Right lobe of liver (tissue), 6 donors: ENCODE results near the gene ATF3. TPM values are rescaled to one million over a fixed set of nuclear protein-coding genes. Genes with fewer than 3 reads are reported as not detected.
"Not testable (repeated sequence)": the region's sequence is repeated elsewhere in the genome, so short reads cannot be mapped to it uniquely, and the experiment has no call there.

ENCODE experiments used
- ATAC-seq, 4 donors: fragments of 200-7000 bp; cut with Tn5 transposase; one replicate each; pipeline ENCODE4 v1.9.1; 2020; ENCODE audit warnings: mild to moderate bottlenecking in 4 of 4, moderate library complexity in 4 of 4
- DNase-seq, 3 donors: peaks; one replicate each; pipeline ENCODE4 v3.0.0-alpha.2; 2020
- H3K27ac ChIP-seq, 3 donors: fragments of 200-600 bp; one replicate each; pipeline ENCODE4 v1.8.0; 2022
- H3K27me3 ChIP-seq, 2 donors: fragments of 200-600 bp; one replicate each; pipeline ENCODE4 v1.8.0; 2022
- H3K36me3 ChIP-seq, 4 donors: fragments of 200-600 bp; sonication (generic) in 1 of 4; one replicate each; pipeline versions ENCODE4 v1.5.1 to v1.8.0; 2017 to 2022; ENCODE audit warnings: control low read depth in 1 of 4
- H3K4me1 ChIP-seq, 4 donors: fragments of 200-600 bp; sonication (generic) in 1 of 4; one replicate each; pipeline versions ENCODE4 v1.5.1 to v1.8.0; 2017 to 2022; ENCODE audit warnings: control low read depth in 1 of 4
- H3K4me3 ChIP-seq, 3 donors: fragments of 200-600 bp; one replicate each; pipeline ENCODE4 v1.8.0; 2022
- H3K9me3 ChIP-seq, 4 donors: fragments of 200-600 bp; sonication (generic) in 1 of 4; one replicate each; pipeline versions ENCODE4 v1.5.1 to v1.8.0; 2017 to 2022; ENCODE audit warnings: control low read depth in 1 of 4
- POLR2A ChIP-seq: fragments of 450-650 bp; IDR thresholded peaks from one replicate; pipeline ENCODE4 v1.6.1; 2017; ENCODE audit warnings: antibody characterized with exemption, mild to moderate bottlenecking
- WGBS: methylation state at CpG from one replicate; pipeline ENCODE4 v1.1.6; 2018; ENCODE audit warnings: low coverage, low lambda C conversion rate; ENCODE audit not compliant: insufficient coverage; ENCODE audit errors: missing lambda C conversion rate; 5-methylcytosine and 5-hydroxymethylcytosine counted together
- intact Hi-C, 2 donors: fragments of 100-400 bp; cut with DNase I; formaldehyde crosslinking; loops; one replicate each; pipeline versions ENCODE4 v1.11.2 to v1.14.1; 2022
- total RNA-seq, 6 experiments: library from RNA; depleted of rRNA in 2 of 6; stranded (reverse); fragments of >200 nt in 2 of 6; fragmentation: NEBNext Ultra II Directional in 3 of 6; extraction: Animal tissue kit (Norgen Biotek cat#: 25700) in 3 of 6; gene quantifications; one replicate each; pipeline versions ENCODE4 v1.1.0 to v1.2.4, GENCODE V29; 2016 to 2023
- TF ChIP-seq, protein P1 (sequence below), 4 donors: fragments of 200-600 bp in 3 of 4; fragments of 450-650 bp in 1 of 4; IDR thresholded peaks; one replicate each; pipeline versions ENCODE4 v1.5.1 to v1.8.0; 2016 to 2022; ENCODE audit warnings: antibody characterized with exemption in 4 of 4, mild to moderate bottlenecking in 2 of 4
- donor health status: DM: no; HTN: yes; CAD: no.
- donor health status: DM: no; HTN: no; CAD: no.
- donor health status: DM: no; HTN: no; CAD: no.
- donor health status: DM: no; HTN: yes; CAD: no.
- donor health status: DM: no; HTN: yes; CAD: no.

The ATF3 gene
- total RNA-seq, 6 experiments from 2014 or later: 3.7 to 77.2 (median 15.1) TPM

DNA sequence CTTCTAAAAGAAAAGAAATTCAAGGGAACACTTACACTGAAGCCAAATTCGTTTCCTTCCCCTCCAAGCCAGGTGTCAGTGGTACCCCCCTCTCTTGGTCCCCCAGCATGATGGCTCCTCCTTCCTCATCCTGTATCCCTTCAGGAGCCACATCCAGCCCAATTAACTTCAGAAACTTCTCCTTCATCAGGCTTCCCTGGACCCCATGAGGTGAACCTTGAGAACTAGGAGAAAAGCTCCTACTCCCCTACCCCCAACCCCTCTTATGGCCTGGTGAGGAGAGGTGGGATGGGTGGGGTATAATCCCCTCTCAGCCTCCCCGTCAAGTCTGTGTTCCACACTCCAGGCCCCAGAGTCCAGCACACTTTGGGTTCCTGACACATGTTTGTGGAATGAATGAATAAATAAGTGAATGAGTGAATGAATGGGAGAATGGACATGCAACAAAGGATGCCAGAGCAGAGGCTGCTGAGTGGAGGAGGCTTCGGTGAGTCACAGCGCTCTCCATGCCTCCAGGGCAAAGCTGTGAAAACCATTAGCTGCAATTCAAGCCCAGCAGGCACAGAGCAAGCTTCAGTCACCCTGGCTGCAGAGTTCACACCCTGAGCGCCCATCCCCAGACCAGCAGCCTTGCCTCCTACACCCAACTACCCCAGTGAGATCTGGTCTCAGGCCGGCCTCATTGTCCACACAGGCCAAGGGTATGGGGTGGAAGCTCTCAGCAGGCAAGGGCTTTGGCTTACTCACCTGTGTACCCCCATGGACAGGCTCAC, 47.3 kb downstream of the ATF3 start:
- Histone ChIP-seq H3K9me3 (no peaks in the 10 kb centered on the region), H3K27me3 (no peaks in the 10 kb centered on the region), H3K36me3 (no peaks in the 10 kb centered on the region), H3K4me3 (no peak overlapping the region), H3K4me1 (no peaks in the 10 kb centered on the region), H3K27ac (no peak overlapping the region)
- DNase-seq: no peak
- WGBS: 50% methylated on average over 2 of the region's 6 CpGs
- ATAC-seq: no peak
- intact Hi-C loops: loop anchor here in 1 of 2 donors (10.0 kb wide), 1 partner anchor 129 kb away; no protein-coding TSS in a partner anchor
- TF ChIP-seq, protein P1, sequence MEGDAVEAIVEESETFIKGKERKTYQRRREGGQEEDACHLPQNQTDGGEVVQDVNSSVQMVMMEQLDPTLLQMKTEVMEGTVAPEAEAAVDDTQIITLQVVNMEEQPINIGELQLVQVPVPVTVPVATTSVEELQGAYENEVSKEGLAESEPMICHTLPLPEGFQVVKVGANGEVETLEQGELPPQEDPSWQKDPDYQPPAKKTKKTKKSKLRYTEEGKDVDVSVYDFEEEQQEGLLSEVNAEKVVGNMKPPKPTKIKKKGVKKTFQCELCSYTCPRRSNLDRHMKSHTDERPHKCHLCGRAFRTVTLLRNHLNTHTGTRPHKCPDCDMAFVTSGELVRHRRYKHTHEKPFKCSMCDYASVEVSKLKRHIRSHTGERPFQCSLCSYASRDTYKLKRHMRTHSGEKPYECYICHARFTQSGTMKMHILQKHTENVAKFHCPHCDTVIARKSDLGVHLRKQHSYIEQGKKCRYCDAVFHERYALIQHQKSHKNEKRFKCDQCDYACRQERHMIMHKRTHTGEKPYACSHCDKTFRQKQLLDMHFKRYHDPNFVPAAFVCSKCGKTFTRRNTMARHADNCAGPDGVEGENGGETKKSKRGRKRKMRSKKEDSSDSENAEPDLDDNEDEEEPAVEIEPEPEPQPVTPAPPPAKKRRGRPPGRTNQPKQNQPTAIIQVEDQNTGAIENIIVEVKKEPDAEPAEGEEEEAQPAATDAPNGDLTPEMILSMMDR (IDR thresholded peaks at IDR 0.05): no peak
- TF ChIP-seq POLR2A: no peak

DNA sequence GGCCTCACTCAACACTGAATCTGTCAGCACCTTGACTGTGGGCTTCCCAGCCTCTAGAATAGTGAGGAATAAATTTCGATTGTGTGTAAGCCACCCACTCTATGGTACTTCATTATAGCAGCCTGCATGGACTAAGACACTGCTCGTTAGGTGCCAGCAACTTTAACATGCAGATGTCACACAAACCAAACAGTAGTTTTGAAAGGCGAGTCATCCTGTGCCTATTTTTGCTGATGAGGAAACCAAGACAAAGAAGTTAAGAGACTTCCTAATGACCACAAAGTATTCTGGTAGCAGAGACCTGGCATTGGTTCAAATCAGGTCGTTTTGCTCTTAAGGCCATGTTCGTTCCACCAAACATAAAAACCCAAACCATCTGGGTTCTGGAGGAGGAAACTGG, 48.2 kb downstream of the ATF3 start:
- DNase-seq: no peak
- no peak for TF ChIP-seq POLR2A
- TF ChIP-seq, protein P1 (IDR thresholded peaks at IDR 0.05): no peak
- no peaks in the 10 kb centered on the region for H3K9me3 ChIP-seq

DNA sequence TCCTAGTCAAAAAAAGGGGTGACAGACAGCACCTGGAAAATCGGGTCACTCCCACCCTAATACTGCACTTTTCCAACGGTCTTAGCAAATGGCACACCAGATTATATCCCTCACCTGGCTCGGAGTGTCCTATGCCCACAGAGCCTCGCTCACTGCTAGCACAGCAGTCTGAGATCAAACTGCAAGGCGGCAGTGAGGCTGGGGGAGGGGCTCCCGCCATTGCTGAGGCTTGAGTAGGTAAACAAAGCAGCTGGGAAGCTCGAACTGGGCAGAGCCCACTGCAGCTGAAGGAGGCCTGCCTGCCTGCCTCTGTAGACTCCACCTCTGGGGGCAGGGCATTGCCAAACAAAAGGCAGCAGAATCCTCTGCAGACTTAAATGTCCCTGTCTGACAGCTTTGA, 49.7 kb downstream of the ATF3 start:
- intact Hi-C loops: loop anchor here in 1 of 2 donors (10.0 kb wide), 1 partner anchor 127 kb away; no protein-coding TSS in a partner anchor
- 33% methylated on average over 1 of the region's 7 CpGs for WGBS
- H3K27ac ChIP-seq, H3K9me3 ChIP-seq, H3K4me1 ChIP-seq, ATAC-seq, H3K4me3 ChIP-seq, H3K36me3 ChIP-seq, H3K27me3 ChIP-seq, DNase-seq: not testable (repeated sequence)

More for the DNA sequence above, 48.2 kb downstream of the ATF3 start:
- Histone ChIP-seq H3K4me1 (no peaks in the 10 kb centered on the region), H3K36me3 (no peaks in the 10 kb centered on the region), H3K27ac (no peak overlapping the region), H3K4me3 (no peak overlapping the region), H3K27me3 (no peaks in the 10 kb centered on the region)
- ATAC-seq: no peak
- intact Hi-C loops: loop anchor here in 1 of 2 donors (10.0 kb wide), 1 partner anchor 128 kb away; no protein-coding TSS in a partner anchor
- WGBS: 67% methylated on average over 5 of the region's 5 CpGs

DNA sequence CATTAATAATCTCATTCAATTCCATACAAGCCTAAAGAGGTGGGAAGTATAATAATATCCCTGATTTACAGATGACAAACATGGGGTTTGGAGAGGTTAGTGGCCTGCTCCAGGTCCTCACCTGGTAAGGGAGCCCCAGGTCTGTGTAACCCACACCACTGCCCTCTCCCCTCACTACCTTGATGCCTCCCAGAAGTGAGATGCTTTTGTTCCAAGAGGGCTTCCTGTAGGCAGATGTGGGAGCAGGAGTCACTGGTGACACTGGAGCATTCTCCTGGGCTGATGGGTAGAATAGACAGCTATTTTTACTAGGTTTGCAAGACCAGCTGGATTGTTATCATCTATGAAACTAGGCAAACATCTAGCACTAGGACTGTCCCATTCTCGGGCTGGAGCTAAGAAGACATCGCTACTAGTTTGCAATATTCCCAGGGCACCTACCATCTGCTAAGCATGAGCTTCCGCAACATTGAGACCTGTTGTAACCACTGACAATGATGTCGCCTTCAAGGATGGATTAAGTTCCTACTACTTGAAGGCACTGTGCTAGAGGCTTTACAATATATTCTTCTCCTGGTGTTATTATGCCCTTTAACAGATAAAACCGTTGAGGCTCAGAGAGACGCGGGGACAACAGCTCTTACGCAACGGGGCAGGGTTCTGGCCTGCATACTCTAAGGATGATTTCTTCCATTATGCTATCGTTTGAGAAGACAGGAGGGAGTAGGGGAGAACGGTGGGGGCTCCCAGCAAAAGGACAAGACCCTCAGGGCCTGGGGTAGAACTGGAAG, 56.0 kb downstream of the ATF3 start:
- TF ChIP-seq, protein P1 (IDR thresholded peaks at IDR 0.05): no peak
- no peak for TF ChIP-seq POLR2A
- ATAC-seq: no peak
- intact Hi-C loops: no loop called here
- H3K4me3 ChIP-seq: no peak overlapping the region
- DNase-seq: no peak
- no peak overlapping the region for H3K27ac ChIP-seq
- WGBS: 51% methylated on average over 7 of the region's 11 CpGs
- no peaks in the 10 kb centered on the region for H3K27me3 ChIP-seq
- H3K36me3 ChIP-seq: no peaks in the 10 kb centered on the region
- no peaks in the 10 kb centered on the region for H3K4me1 ChIP-seq
- no peaks in the 10 kb centered on the region for H3K9me3 ChIP-seq
